AG04450 (cell line): ENCODE results near the gene AKT1S1. TPM values are rescaled to one million over a fixed set of nuclear protein-coding genes. Genes with fewer than 3 reads are reported as not detected.

Experiments
- CTCF ChIA-PET: fragments of 300-600, 350-600 bp; formaldehyde crosslinking; extraction: SDS; loops from one replicate; lab custom pipeline; 2022; ENCODE audit warnings: antibody characterized with exemption, inconsistent platforms; lab: Charles Lee
- POLR2A ChIA-PET: fragments of 350-600 bp; formaldehyde crosslinking; extraction: SDS; loops from one replicate; lab custom pipeline; 2021; ENCODE audit warnings: antibody characterized with exemption, inconsistent platforms; lab: Yijun Ruan, JAX
- DNase-seq: peaks from one replicate; pipeline ENCODE4 v3.0.0-alpha.2; 2011; ENCODE audit warnings: low read depth, low spot score
- H3K27ac ChIP-seq: one replicate; pipeline ENCODE4 v1.5.1; 2012; ENCODE audit warnings: low read depth, low read length, control low read depth
- H3K27me3 ChIP-seq: one replicate; pipeline ENCODE4 v1.6.0; 2012; ENCODE audit warnings: low read length; ENCODE audit not compliant: control insufficient read depth, insufficient read depth
- H3K4me3 ChIP-seq: 2 replicates; pipeline ENCODE4 v1.5.1; 2011; ENCODE audit warnings: mild to moderate bottlenecking, low read depth, low read length, control low read depth
- H3K9me3 ChIP-seq: 2 replicates; pipeline ENCODE4 v1.5.1; 2012; ENCODE audit warnings: low read length; ENCODE audit not compliant: control insufficient read depth, insufficient read depth
- polyA plus RNA-seq: library from polyadenylated mRNA; depleted of rRNA; stranded (reverse); fragments of >200 nt; gene quantifications from 2 replicates; pipeline ENCODE4 v1.2.3, GENCODE V29; 2011
- TF ChIP-seq, protein P1 (sequence below): IDR thresholded peaks from 2 replicates; pipeline ENCODE4 v1.5.1; 2011; ENCODE audit warnings: low read depth, low read length, control low read depth, inconsistent platforms

The AKT1S1 gene
- polyA plus RNA-seq, 1 experiment: 27.5 TPM

DNA sequence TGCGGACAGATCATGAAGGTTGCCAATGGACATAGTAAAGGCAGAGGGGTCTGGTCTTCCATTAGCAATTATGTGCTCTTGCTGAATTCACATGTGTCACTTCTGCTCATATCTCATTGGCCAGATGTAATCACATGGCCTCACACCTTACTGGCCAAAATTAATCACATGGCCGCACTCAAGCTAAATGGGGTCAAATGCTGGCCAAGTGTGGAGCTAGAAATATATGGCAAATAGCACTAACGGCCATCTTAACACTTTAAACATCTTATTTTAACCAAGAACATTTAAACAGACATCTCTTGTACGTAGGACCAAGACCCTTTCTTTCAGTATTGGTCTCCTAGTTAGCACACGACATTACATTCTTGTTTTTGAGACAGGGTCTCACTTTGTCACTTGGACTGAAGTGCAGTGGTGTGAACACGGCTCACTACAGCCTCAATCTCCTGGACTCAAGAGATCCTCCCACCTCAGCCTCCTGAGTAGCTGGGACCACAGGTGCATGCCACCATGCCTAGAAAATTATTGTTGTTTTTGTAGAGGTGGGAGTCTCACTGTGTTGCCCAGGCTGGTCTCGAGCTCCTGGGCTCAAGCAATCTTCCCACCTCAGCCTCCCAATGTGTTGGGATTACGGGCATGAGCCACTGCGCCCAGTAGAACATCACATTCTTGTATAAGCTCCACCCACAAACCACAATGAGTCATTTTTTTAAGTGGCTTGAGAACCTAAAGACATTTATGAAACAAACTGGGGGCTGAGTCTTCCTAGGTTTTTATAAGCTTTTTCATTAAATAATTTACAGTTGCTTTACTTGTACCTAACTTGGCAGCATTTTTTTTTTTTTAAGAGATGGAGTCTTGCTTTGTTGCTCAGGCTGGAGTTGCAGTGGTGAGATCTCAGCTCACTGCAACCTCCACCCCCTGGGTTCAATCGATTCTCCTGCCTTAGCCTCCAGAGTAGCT is 29.1 kb downstream of the AKT1S1 start:
- TF ChIP-seq, protein P1, sequence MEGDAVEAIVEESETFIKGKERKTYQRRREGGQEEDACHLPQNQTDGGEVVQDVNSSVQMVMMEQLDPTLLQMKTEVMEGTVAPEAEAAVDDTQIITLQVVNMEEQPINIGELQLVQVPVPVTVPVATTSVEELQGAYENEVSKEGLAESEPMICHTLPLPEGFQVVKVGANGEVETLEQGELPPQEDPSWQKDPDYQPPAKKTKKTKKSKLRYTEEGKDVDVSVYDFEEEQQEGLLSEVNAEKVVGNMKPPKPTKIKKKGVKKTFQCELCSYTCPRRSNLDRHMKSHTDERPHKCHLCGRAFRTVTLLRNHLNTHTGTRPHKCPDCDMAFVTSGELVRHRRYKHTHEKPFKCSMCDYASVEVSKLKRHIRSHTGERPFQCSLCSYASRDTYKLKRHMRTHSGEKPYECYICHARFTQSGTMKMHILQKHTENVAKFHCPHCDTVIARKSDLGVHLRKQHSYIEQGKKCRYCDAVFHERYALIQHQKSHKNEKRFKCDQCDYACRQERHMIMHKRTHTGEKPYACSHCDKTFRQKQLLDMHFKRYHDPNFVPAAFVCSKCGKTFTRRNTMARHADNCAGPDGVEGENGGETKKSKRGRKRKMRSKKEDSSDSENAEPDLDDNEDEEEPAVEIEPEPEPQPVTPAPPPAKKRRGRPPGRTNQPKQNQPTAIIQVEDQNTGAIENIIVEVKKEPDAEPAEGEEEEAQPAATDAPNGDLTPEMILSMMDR: no peak
- Histone ChIP-seq H3K27me3 (no peaks in the 10 kb centered on the region), H3K9me3 (peaks cover 6% of the 10 kb centered on the region), H3K4me3 (no peak overlapping the region), H3K27ac (peak overlapping the region; percentile 31)
- ChIA-PET POLR2A (interaction anchor here (0.7 to 0.8 kb wide), 2 partner anchors 80 to 374 kb away, joined by 3 to 4 read pairs; no protein-coding TSS in a partner anchor), CTCF (no interaction called here)
- peak; percentile 49 for DNase-seq

DNA sequence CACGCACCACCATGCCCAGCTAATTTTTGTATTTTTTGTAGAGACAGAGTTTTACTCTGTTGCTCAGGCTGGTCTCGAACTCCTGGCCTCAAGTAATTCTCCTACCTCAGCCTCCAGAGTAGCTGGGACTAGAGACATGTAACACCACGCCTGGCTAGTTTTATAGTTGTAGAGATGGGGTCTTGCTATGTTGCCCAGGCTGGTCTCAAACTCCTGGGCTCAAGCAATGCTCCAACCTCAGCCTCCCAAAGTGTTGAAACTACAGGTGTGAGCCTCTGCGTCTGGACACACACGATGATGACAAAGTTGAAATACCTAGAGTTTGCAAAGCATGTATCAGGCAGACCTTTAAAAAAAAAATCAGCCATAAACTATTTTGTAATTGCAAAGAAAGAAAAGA is 30.7 kb downstream of the AKT1S1 start:
- ChIA-PET CTCF (no interaction called here), POLR2A (interaction anchor here (0.6 kb wide), 1 partner anchor 713 kb away, joined by 8 read pairs; no protein-coding TSS in a partner anchor)
- Histone ChIP-seq H3K4me3 (no peak overlapping the region), H3K27me3 (no peaks in the 10 kb centered on the region), H3K27ac (no peak overlapping the region), H3K9me3 (peaks cover 6% of the 10 kb centered on the region)
- TF ChIP-seq, protein P1: no peak
- no peak for DNase-seq

DNA sequence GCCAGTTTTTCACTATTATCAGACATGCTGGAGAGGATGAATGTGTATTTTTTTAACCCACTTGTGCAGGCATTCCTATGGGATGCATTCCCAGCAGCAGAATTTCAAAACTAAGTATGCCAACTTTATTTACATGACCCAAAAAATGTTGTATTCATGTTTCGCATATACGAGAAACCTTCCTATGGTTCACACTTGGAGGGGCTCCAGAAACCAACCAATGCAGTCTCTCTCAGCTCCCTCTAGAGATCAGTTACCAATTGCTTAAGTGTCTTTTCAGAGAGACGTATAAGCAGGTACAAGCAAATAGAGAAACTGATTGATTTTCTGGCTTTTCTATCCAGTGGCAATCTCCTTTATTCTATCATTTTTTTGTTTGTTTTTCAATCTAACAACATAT is 31.7 kb downstream of the AKT1S1 start:
- ChIA-PET POLR2A (no interaction called here), CTCF (no interaction called here)
- Histone ChIP-seq H3K4me3 (no peak overlapping the region), H3K27me3 (no peaks in the 10 kb centered on the region), H3K9me3 (peaks cover 6% of the 10 kb centered on the region; the same call in 1 of the 2 replicates), H3K27ac (no peak overlapping the region)
- DNase-seq: no peak
- TF ChIP-seq, protein P1: no peak

DNA sequence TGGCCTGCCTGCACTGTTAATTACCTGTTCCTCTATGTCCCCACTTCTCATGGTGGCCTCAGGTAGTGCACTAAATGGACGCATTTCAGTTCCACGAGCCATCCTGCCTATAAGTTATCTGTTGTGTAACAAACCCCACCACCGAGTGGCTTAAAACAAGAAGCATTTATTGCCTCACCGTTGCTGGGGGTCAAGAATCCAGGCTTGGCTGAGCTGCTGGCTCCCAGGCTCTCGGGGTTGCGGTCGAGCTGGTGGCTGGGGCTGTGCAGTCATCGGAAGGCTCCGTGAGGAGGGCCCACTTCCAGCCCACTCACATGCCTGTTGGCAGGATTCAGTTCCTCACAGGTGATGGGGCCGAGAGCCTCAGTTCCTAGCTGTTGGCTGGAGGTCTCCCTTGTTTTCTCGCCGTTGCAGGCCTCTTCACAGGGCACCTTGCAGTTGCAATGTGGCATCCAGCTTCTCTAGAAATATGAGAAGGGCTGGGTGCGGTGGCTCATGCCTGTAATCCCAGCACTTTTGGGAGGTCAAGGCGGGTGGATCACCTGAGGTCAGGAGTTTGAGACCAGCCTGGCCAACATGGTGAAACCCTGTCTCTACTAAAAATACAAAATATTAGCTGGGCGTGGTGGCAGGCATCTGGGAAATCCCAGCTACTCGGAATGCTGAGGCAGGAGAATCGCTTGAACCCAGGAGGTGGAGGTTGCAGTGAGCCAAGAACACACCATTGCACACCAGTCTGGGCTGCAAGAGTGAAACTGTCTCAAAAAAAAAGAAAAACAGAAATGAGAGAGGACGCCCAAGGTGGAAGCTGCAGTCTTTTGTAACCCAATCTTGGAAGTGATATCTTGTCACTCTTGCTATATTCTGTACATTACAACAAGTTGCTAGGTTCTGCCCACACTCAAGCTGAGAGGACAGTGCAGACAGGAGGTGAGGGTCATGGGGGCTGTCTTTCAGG is 32.7 kb downstream of the AKT1S1 start:
- CTCF ChIA-PET: no interaction called here
- Histone ChIP-seq H3K4me3 (no peak overlapping the region), H3K9me3 (peaks cover 4% of the 10 kb centered on the region; the same call in 1 of the 2 replicates), H3K27ac (no peak overlapping the region), H3K27me3 (no peaks in the 10 kb centered on the region)
- DNase-seq: no peak
- POLR2A ChIA-PET: no interaction called here
- TF ChIP-seq, protein P1: no peak
